Measurements from ENCODE around the gene SLX4IP. TPM values are rescaled to one million over a fixed set of nuclear protein-coding genes. Genes with fewer than 3 reads are reported as not detected.

The SLX4IP gene
- total and polyA plus RNA-seq, 2 donors (not counting 1 experiment from before 2014, with no cell fraction given) = 2.0 to 8.1 TPM

DNA sequence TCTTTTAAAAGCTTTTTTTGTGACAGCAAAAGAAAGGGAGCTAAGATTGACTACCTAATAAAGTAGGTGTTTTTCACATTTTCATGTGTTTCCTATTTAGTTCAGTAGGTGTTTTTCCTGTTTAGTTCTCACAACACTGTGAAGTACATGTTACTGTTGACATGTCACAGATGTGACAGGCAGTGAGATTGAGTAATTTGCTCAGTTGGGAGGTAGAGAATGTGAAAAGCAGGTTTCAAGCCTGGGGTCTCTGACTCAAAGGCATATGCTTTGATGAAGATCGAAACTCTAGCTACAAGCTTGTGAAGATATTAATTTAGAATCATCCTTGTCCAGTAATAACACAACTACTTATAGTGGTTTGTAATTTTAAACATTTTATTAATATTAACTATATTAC, 43.1 kb downstream of the SLX4IP start:
- WGBS (ENCODE audit: insufficient coverage) = no CpG with 5 or more reads among the region's 1 CpG
- CTCF ChIA-PET = interaction anchor here (1.3 kb wide), 1 partner anchor 21 kb away, joined by 3 read pairs; no protein-coding TSS in a partner anchor

DNA sequence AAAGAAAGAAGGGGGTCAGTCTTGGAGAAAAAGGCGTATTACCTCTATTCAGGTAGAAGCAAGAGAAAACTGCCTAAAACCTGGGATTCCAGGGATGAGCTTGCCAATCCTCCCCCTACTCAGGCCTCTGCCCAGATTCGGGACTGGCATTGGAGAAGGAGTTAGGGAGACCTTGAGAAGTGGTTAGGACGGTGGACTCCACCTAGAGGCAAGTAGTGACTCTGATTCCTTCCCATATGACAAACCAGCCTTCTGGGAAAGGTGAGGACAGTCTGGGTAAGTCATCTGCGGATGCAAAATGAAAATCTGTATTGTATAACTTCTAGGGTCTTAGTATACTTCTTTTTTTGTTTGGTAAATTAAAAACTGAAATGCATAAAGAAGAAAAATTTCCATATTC, 43.8 kb downstream of the SLX4IP start:
- H3K4me2 ChIP-seq (replicated peaks; ENCODE audit: low read depth, low read length, poor library complexity, severe bottlenecking) = no peak overlapping the region
- CTCF ChIA-PET = no interaction called here
- Mint-ChIP-seq H3K4me3 (no peak overlapping the region), H3K27me3 (no peaks in the 10 kb centered on the region), H3K27ac (no peak overlapping the region), H3K4me1 (peaks cover 32% of the 10 kb centered on the region), H3K9me3 (ENCODE audit: insufficient read depth) (no peaks in the 10 kb centered on the region)
- ATAC-seq (ENCODE audit: low read depth) = no peak
- no peaks in the 10 kb centered on the region for H3K36me3 ChIP-seq (replicated peaks in 1 of 2; ENCODE audit: control extremely low read depth in 1 of 2, control insufficient read depth in 1 of 2, extremely low read depth in 1 of 2, insufficient read depth in 2 of 2, low read length in 1 of 2)
- H3K27me3 ChIP-seq (replicated peaks in 1 of 4; ENCODE audit: control extremely low read depth in 1 of 4, control insufficient read depth in 3 of 4, insufficient read depth in 4 of 4, low read length in 3 of 4) = no peaks in the 10 kb centered on the region
- H2AFZ ChIP-seq (ENCODE audit: insufficient read depth, low read depth, low read length, poor library complexity, severe bottlenecking) = no peak overlapping the region
- TF ChIP-seq EZH2 (IDR thresholded peaks at IDR 0.05; ENCODE audit: borderline replicate concordance, insufficient read depth, low read depth, low read length, poor library complexity, severe bottlenecking) = no peak
- TF ChIP-seq, protein P1, sequence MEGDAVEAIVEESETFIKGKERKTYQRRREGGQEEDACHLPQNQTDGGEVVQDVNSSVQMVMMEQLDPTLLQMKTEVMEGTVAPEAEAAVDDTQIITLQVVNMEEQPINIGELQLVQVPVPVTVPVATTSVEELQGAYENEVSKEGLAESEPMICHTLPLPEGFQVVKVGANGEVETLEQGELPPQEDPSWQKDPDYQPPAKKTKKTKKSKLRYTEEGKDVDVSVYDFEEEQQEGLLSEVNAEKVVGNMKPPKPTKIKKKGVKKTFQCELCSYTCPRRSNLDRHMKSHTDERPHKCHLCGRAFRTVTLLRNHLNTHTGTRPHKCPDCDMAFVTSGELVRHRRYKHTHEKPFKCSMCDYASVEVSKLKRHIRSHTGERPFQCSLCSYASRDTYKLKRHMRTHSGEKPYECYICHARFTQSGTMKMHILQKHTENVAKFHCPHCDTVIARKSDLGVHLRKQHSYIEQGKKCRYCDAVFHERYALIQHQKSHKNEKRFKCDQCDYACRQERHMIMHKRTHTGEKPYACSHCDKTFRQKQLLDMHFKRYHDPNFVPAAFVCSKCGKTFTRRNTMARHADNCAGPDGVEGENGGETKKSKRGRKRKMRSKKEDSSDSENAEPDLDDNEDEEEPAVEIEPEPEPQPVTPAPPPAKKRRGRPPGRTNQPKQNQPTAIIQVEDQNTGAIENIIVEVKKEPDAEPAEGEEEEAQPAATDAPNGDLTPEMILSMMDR (IDR thresholded peaks at IDR 0.05) = no peak
- no peak for DNase-seq
- H3K27ac ChIP-seq (ENCODE audit: low read length in 2 of 2) = no peak overlapping the region
- H3K4me1 ChIP-seq (ENCODE audit: control insufficient read depth in 2 of 2, insufficient read depth in 2 of 2, low read length in 2 of 2) = peaks cover 23 to 24% of the 10 kb centered on the region in 2 donors
- POLR2A ChIA-PET = no interaction called here
- intact Hi-C loops (cut with micrococcal nuclease) = no loop called here
- H3K9ac ChIP-seq (ENCODE audit: low read length) = no peak overlapping the region
- H3K79me2 ChIP-seq (ENCODE audit: control insufficient read depth, insufficient read depth, low read length) = peaks cover 22% of the 10 kb centered on the region
- H3K9me3 ChIP-seq (ENCODE audit: control extremely low read depth in 1 of 3, control insufficient read depth in 2 of 3, insufficient read depth in 1 of 3, low read length in 2 of 3) = no peaks in the 10 kb centered on the region
- no peak overlapping the region for H3K4me3 ChIP-seq (ENCODE audit: control extremely low read depth in 1 of 5, extremely low read depth in 1 of 5, insufficient read depth in 1 of 5, low read depth in 2 of 5, low read length in 4 of 5)
- H4K20me1 ChIP-seq (ENCODE audit: control insufficient read depth, insufficient read depth, low read length, poor library complexity, severe bottlenecking) = peaks cover 9% of the 10 kb centered on the region
- no CpG with 5 or more reads among the region's 4 CpGs for WGBS (ENCODE audit: insufficient coverage)

More for the DNA sequence above, 43.1 kb downstream of the SLX4IP start:
- Histone ChIP-seq H3K27ac (ENCODE audit: low read length in 2 of 2) (no peak overlapping the region), H3K27me3 (replicated peaks in 1 of 4; ENCODE audit: control extremely low read depth in 1 of 4, control insufficient read depth in 3 of 4, insufficient read depth in 4 of 4, low read length in 3 of 4) (no peaks in the 10 kb centered on the region), H3K9me3 (ENCODE audit: control extremely low read depth in 1 of 3, control insufficient read depth in 2 of 3, insufficient read depth in 1 of 3, low read length in 2 of 3) (no peaks in the 10 kb centered on the region), H3K4me3 (ENCODE audit: control extremely low read depth in 1 of 5, extremely low read depth in 1 of 5, insufficient read depth in 1 of 5, low read depth in 2 of 5, low read length in 4 of 5) (no peak overlapping the region), H4K20me1 (ENCODE audit: control insufficient read depth, insufficient read depth, low read length, poor library complexity, severe bottlenecking) (peaks cover 9% of the 10 kb centered on the region), H3K36me3 (replicated peaks in 1 of 2; ENCODE audit: control extremely low read depth in 1 of 2, control insufficient read depth in 1 of 2, extremely low read depth in 1 of 2, insufficient read depth in 2 of 2, low read length in 1 of 2) (no peaks in the 10 kb centered on the region), H3K4me2 (replicated peaks; ENCODE audit: low read depth, low read length, poor library complexity, severe bottlenecking) (no peak overlapping the region), H3K9ac (ENCODE audit: low read length) (no peak overlapping the region), H3K4me1 (ENCODE audit: control insufficient read depth in 2 of 2, insufficient read depth in 2 of 2, low read length in 2 of 2) (peaks cover 23 to 24% of the 10 kb centered on the region in 2 donors), H2AFZ (ENCODE audit: insufficient read depth, low read depth, low read length, poor library complexity, severe bottlenecking) (no peak overlapping the region), H3K79me2 (ENCODE audit: control insufficient read depth, insufficient read depth, low read length) (peaks cover 20% of the 10 kb centered on the region)
- Mint-ChIP-seq H3K27ac (no peak overlapping the region), H3K9me3 (ENCODE audit: insufficient read depth) (no peaks in the 10 kb centered on the region), H3K4me1 (peaks cover 34% of the 10 kb centered on the region), H3K4me3 (no peak overlapping the region), H3K27me3 (no peaks in the 10 kb centered on the region)
- intact Hi-C loops (cut with micrococcal nuclease) = no loop called here
- no peak for DNase-seq
- no peak for ATAC-seq (ENCODE audit: low read depth)
- TF ChIP-seq EZH2 (IDR thresholded peaks at IDR 0.05; ENCODE audit: borderline replicate concordance, insufficient read depth, low read depth, low read length, poor library complexity, severe bottlenecking) = no peak
- TF ChIP-seq, protein P1 (IDR thresholded peaks at IDR 0.05) = no peak
- POLR2A ChIA-PET = no interaction called here

Measured in B cell (primary cell).